Left forelimb (tissue), 1 donor: ENCODE results near the gene POLD2.

Experiments used
- DNase-seq: peaks from one replicate; pipeline ENCODE4 v3.0.0-alpha.2; 2018; ENCODE audit warnings: low spot score

Gene POLD2

GRCh38 chr7:44112997-44113763 lies 10.2 kb downstream of the POLD2 start:
- no peak for DNase-seq

GRCh38 chr7:44112231-44112996 lies 10.9 kb downstream of the POLD2 start:
- DNase-seq, result no peak

- no peak for DNase-seq
Measured at GRCh38 chr7:44111761-44112160, 11.6 kb downstream of the POLD2 start.

- no peak for DNase-seq
Measured at GRCh38 chr7:44110719-44111635, 12.4 kb downstream of the POLD2 start.

- DNase-seq, result no peak
Measured at GRCh38 chr7:44109991-44110390, 13.4 kb downstream of the POLD2 start.

GRCh38 chr7:44108768-44109750 lies 14.3 kb downstream of the POLD2 start:
- no peak for DNase-seq

GRCh38 chr7:44107961-44108767 lies 15.2 kb downstream of the POLD2 start:
- DNase-seq, result no peak

GRCh38 chr7:44107116-44107960 lies 16.0 kb downstream of the POLD2 start:
- no peak for DNase-seq

- DNase-seq, result no peak
Measured at GRCh38 chr7:44106311-44107065, 16.9 kb downstream of the POLD2 start.

- DNase-seq, result no peak
Measured at GRCh38 chr7:44105832-44106231, 17.5 kb downstream of the POLD2 start.

GRCh38 chr7:44104860-44105771 lies 18.2 kb downstream of the POLD2 start:
- DNase-seq, result no peak

- no peak for DNase-seq
Measured at GRCh38 chr7:44103923-44104859, 19.2 kb downstream of the POLD2 start, which contains the start of gene AEBP1. Gene AEBP1 (plus strand): TSS chr7:44104345. CDS start chr7:44104666, 321 bp downstream.

- no peak for DNase-seq
Measured at GRCh38 chr7:44103566-44103922, 19.8 kb downstream of the POLD2 start.

GRCh38 chr7:44102846-44103565 lies 20.3 kb downstream of the POLD2 start:
- no peak for DNase-seq
